ENCODE measurements around the gene ANKS4B. TPM values are rescaled to one million over a fixed set of nuclear protein-coding genes. Genes with fewer than 3 reads are reported as not detected.

The ANKS4B gene
- total RNA-seq, 1 experiment from 2014 or later: 0.09 TPM

GRCh38 chr16:21217121-21217520 is 16.4 kb upstream of the ANKS4B start:
- H3K4ac ChIP-seq (ENCODE audit: low read depth, low read length): no peak overlapping the region
- no peak overlapping the region for H3K18ac ChIP-seq (ENCODE audit: insufficient read length, low read depth, low read length)
- H3K56ac ChIP-seq (ENCODE audit: insufficient read length, low read depth, low read length): no peak overlapping the region
- peaks cover 28 to 29% of the 10 kb centered on the region in 2 experiments for H3K4me1 Mint-ChIP-seq
- H3K4me2 ChIP-seq (ENCODE audit: insufficient read depth, insufficient read length, low read length): no peak overlapping the region
- no peaks in the 10 kb centered on the region for H4K20me1 ChIP-seq (ENCODE audit: control insufficient read depth, insufficient read depth, insufficient read length)
- H3K9ac ChIP-seq (ENCODE audit: extremely low read depth, insufficient read length, low read length): no peak overlapping the region
- H2BK120ac ChIP-seq (ENCODE audit: low read depth, low read length, poor library complexity, severe bottlenecking): no peak overlapping the region
- no peak overlapping the region for H3T11ph ChIP-seq (ENCODE audit: low read length)
- no peak overlapping the region for H4K91ac ChIP-seq (ENCODE audit: insufficient read length, low read depth, low read length)
- H2AFZ ChIP-seq (ENCODE audit: low read length): no peak overlapping the region
- H3K79me2 ChIP-seq (ENCODE audit: insufficient read depth, low read length): no peaks in the 10 kb centered on the region
- DNase-seq: no peak
- peaks cover 8 to 10% of the 10 kb centered on the region in 2 experiments for H3K9me3 Mint-ChIP-seq
- H3K27ac ChIP-seq (ENCODE audit: insufficient read length, low read depth, low read length): no peak overlapping the region
- peaks cover 3 to 5% (median 5%) of the 10 kb centered on the region in 3 experiments; a peak in 6 of 7 replicates for H3K36me3 Mint-ChIP-seq (ENCODE audit: insufficient read depth in 1 of 3, low read depth in 3 of 3)
- H2BK12ac ChIP-seq (ENCODE audit: insufficient read length, low read depth, low read length): no peak overlapping the region
- H4K8ac ChIP-seq (replicated peaks; ENCODE audit: insufficient read length, low read depth, low read length): no peak overlapping the region
- H2AK5ac ChIP-seq (ENCODE audit: insufficient read length, low read length): no peak overlapping the region
- no peak overlapping the region for H3K27ac Mint-ChIP-seq
- no peaks in the 10 kb centered on the region; the same call in 1 of the 2 replicates for H3K4me1 ChIP-seq (ENCODE audit: insufficient read depth, low read length)
- H3K4me3 Mint-ChIP-seq: no peak overlapping the region
- H2BK15ac ChIP-seq (ENCODE audit: low read depth, low read length): no peak overlapping the region
- H3K79me1 ChIP-seq (ENCODE audit: insufficient read depth, low read depth, low read length, poor library complexity, severe bottlenecking): no peaks in the 10 kb centered on the region
- no peak for TF ChIP-seq CTCF (conservative IDR thresholded peaks at IDR 0.05)
- WGBS (ENCODE audit: extremely low coverage, insufficient read length, low lambda C conversion rate): no CpG with 5 or more reads among the region's 2 CpGs
- no peak overlapping the region for H3K23ac ChIP-seq (ENCODE audit: insufficient read length, low read depth, low read length)
- H3K27me3 ChIP-seq (ENCODE audit: insufficient read depth, low read length): no peaks in the 10 kb centered on the region; the same call in 1 of the 2 replicates
- no peak overlapping the region for H3K14ac ChIP-seq (ENCODE audit: insufficient read depth, low read length)
- H3K23me2 ChIP-seq (ENCODE audit: insufficient read length, low read depth, low read length, poor library complexity, severe bottlenecking): no peaks in the 10 kb centered on the region
- H3K9me3 ChIP-seq (ENCODE audit: control insufficient read depth, low read depth, low read length): no peaks in the 10 kb centered on the region
- peaks cover 7% of the 10 kb centered on the region for H3K27me3 Mint-ChIP-seq (ENCODE audit: low read depth)
- no peak overlapping the region for H2BK5ac ChIP-seq (ENCODE audit: insufficient read length, low read length)
- no peak overlapping the region for H4K5ac ChIP-seq (ENCODE audit: insufficient read length, low read depth, low read length)
- no peak overlapping the region for H2BK20ac ChIP-seq (ENCODE audit: low read depth, low read length, poor library complexity, severe bottlenecking)
